GM21737 (cell line): ENCODE measurements around the gene ABHD8.

Experiments
- ATAC-seq: cut with Tn5 transposase; IDR thresholded peaks from one replicate; pipeline ENCODE4 v1.9.1; 2021; ENCODE audit warnings: mild to moderate bottlenecking, moderate library complexity; ENCODE audit not compliant: unreplicated experiment

ABHD8 gene

DNA sequence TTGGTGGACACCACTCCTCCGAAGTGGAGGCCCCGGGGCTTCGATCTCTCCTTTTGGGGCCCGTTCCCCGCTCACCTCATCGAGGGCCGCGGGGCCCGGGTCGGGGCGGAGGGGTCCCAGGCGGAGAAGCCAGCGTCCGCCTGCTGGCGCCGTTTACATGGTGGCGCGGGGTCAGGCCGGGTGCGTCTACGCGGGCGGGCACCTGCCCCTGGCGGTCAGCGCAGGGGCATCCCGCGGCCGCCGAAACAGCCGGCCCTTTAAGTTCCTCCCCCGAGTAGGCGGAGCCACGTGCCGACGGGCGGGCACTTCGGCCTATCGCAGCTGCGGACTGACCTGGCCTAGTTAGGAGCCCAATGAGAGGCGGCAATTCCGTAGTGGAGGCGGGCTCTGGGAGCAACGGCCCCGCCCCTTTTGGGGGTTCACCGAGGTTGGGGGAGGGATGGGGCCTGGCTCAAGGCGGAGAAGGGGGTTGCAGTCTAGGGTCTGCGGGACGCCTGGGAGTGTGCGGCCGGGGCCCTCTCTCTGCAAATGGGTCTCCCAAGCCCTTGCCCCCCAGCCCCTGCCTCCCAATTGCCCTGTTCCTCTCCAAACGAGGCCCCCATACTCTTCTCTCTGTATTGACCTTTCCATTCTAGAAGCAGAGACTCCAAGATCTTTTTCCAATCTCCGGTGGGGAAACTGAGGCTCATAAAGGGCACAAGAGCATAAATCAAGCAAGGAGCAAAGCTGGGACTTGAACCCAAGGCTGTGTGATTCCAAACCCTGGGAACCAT is at the start of gene ABHD8:
TSS of gene ABHD8 (minus strand) at position 259 of the 773 bp plus-strand sequence. CDS start 1,809 bp downstream, outside the sequence.
- ATAC-seq, result peak; percentile 51

GRCh38 chr19:17352608-17353280 is 49.5 kb upstream of the ABHD8 start:
- ATAC-seq, result no peak

DNA sequence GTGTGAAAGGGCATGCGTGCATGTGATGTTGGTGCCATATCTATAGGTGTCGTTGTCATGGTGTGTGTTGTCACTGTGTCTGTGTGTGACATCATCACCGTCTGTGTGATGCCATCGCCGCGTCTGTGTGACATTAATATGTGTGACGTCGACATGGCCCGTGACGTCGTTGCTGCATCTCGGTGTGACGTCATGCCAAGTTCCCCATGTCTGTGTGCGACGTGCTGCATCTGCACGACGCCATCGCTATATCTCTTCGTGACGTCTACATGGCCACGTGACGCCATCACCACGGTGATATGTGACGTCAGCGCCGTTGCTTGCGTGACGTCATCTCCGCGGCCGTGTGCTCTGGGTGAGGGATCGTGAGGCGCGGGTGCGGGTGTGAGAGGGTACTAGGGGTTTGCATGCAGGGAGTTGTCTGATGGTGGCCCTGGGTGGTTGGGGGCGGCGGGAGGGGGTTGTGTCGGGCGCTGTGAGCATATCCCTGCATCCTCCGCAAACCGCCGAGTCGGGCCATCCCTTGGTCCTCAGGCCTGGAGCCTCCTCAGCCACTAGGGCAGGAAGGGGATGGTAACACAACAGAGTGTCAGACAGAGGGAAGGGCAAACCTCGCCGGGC is 48.7 kb upstream of the ABHD8 start:
- no peak for ATAC-seq

- ATAC-seq, result no peak
These were observed 45.5 kb upstream of the ABHD8 start for GRCh38 chr19:17348700-17349099.

- no peak for ATAC-seq
These were observed 44.7 kb upstream of the ABHD8 start for GRCh38 chr19:17347877-17348276.

DNA sequence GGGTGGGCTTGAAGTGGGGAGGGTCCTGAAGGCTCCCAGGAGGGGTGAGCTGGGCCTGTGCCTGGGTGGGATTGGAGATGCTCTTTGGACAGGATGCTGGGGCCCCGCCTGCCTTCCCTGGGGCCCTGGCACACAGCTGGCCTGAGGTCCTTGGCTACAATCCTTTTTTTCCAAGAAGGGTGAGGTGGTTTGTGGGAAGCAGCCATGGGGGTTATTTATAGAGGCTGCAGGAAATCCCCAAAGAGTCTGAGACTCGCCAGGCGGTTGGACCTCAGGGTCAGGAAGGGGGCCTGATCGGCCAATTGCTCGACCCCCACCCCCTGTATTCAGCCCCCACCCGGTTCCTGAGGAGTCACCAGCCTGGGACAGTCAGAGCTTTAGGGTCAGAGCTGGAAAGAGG is 44.1 kb upstream of the ABHD8 start:
- no peak for ATAC-seq

DNA sequence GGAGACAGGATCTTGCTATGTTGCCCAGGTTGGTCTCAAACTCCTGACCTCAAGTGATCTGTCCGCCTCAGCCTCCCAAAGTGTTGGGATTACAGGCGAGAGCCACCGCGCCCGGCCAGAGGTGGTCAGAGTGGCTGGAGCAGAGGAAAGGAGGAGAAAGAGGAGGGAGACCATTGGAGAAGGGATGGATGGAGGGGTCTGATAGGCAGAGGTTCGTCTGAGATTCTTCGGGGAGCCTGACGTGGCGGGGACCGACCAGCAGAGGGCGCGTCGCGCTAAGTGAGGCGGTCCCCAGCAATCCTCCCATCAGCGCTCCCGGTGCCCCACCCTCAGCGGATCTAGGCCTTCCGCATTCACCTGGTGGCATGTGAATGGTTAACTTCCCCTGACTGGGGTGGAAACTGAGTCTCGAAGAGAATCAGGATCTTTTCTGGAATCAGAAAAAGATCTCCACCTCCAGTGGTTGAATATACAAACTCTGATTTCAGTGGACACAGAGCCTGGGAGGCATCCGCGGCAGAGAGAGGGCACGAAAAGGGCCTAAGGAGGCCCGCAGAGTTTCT is 43.0 kb upstream of the ABHD8 start:
- no peak for ATAC-seq

- ATAC-seq, result no peak
These were observed 38.6 kb upstream of the ABHD8 start for GRCh38 chr19:17341845-17342244.

DNA sequence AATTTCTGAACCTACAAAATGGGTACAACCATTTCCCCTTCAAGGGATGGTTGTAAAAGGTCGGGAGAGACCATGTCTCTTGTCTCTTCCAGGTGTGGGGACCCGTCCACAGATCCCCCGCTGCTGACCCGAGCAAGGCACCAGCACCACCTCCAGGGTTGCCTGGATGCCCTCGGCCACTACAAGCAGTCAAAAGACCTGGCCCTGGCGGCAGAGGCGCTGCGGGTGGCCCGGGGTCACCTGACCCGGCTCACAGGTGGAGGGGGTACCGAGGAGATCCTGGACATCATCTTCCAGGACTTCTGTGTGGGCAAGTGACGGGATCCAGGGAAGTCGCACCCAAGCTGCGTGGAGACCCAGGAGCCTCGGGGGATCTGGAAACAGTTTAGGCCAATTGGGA is 38.2 kb upstream of the ABHD8 start:
- no peak for ATAC-seq

GRCh38 chr19:17340871-17341357 is 37.7 kb upstream of the ABHD8 start:
- ATAC-seq, result no peak

GRCh38 chr19:17340302-17340870 is 37.2 kb upstream of the ABHD8 start:
- no peak for ATAC-seq

GRCh38 chr19:17339088-17339741 is 36.0 kb upstream of the ABHD8 start:
- no peak for ATAC-seq

- ATAC-seq, result no peak
These were observed 35.3 kb upstream of the ABHD8 start for GRCh38 chr19:17338433-17339078.

DNA sequence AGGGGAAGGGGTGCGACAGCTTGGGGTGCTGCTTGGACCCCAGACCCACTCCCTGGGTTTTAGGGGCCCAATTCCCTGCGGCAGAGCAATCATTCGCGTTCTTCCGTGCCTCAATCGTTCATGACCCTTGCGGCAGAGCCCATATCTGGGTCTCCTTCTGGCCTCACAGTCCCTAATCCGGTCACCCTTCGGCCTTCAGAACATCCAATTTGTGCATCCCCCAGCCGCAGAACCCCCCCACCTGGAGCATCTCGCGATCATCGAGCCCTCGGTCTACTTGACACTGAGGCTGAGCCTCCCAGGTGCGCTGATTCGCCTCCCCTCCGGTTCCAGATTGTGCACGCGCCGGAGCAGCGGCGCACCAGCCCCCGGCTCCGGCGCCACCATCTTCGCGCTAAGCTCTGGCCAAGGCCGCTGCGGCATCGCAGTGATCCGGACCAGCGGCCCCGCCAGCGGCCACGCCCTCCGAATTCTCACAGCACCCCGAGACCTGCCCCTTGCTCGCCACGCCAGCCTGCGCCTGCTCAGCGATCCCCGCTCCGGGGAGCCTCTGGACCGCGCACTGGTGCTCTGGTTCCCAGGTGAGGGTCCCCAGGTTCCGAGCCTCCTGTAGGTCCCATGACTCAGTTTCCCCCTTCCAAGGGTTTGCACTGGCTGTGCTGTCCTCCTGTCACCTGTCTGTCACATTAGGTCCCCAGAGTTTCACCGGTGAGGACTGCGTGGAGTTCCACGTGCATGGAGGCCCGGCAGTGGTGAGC is 34.6 kb upstream of the ABHD8 start:
- no peak for ATAC-seq

DNA sequence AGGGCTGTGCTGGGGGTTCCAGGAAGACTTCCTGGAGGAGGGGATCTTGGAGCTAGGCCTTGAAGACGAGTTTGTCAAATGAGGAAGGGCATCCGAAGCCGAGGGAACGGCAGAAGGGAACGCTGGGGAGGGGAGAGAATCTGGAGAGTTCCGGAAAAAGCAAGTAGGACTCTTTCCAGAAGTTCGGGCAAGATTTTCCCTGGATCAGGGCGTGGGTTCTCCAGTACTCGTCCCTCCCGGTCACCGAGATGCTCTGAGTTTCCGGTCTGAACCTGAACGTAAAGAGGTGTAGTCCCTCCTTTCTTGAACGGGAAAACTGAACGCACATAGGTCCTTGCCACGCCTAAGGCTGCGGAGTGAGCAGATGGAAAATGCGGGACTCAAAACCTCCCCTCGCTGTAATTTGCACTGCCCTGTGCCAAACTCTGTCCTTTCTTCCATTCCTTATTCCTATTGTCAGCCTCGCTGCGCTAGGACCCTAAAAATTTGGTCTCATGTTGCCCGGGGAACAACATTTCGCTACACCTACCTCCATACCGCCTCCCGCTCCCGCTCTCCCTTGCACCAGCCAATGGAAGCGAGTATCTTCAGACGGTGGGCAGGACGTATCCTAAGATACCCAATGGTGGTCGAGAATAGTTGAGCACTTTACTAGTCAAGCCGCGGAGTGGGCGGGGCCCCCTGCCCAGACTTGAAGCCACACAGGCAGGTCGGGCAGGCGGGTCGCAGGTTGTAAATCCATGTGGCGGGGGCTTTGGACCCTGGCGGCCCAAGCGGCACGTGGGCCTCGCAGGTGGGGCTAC is 33.8 kb upstream of the ABHD8 start, which contains the start of gene GTPBP3:
TSS of gene GTPBP3 (plus strand) at position 682 of the 803 bp plus-strand sequence. CDS start at position 741, 59 bp downstream.
- ATAC-seq, result peak; percentile 67

- ATAC-seq, result no peak
These were observed 32.4 kb upstream of the ABHD8 start for GRCh38 chr19:17335575-17335974.

DNA sequence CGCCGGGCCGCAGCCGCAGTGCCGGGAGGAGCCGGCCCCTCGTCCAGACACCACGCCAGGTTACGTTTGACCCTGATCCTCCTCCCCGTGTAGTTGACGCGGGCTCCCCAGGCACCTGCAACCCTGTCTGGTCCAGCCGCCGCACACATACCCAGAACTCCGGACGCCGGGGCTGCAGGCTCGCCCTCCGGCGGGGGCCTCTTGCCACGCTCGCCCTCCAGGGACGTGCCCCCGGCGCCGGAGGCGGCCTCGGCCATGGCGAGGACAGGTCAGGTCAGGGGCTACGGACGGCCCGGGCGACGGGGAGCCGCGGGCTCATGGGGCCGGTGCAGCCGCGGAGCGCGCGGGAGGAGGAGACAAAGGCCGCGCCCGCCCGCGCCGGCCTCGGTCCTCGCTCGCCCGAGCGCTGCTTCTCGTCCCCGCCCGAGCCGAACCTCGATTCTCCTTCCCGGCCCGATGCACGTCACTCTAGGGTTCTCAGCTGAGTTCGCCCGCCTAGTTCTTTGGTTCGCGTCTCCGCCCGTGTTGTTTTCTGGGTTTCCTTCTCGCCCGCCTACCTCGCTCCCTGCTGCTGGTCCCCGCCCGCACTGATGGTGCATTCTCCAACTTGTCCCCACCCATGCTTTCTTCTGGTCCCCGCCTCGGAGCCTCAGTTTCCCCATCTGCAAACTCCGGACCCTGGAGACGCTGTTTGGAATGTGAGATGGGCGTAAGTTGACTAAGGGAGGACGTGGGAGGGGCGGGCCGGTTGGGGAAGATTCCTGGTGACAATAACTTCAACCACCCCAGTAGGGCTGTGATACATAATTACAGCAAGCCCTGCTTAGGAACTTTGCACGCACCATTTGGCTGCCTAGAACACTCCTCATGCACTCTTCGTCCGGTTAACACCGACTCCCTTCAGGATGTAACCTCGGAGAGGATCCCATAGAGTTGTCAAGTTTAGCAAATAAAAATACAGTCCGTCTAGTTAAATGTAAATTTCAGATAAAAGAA is 31.5 kb upstream of the ABHD8 start, which contains the start of gene ANO8:
TSS of gene ANO8 (minus strand) at position 442 of the 996 bp plus-strand sequence. CDS start at position 257, 185 bp downstream.
- ATAC-seq, result peak; percentile 43
